Psoas muscle (tissue), 8 donors: ENCODE data around the gene ATG7. TPM values are rescaled to one million over a fixed set of nuclear protein-coding genes. Genes with fewer than 3 reads are reported as not detected.
"Not testable (repeated sequence)": the region's sequence is repeated elsewhere in the genome, so short reads cannot be mapped to it uniquely, and the experiment has no call there.

Experiments
- ATAC-seq, 4 donors: fragments of 200-7000 bp; cut with Tn5 transposase; one replicate each; pipeline ENCODE4 v1.9.1; 2020; ENCODE audit warnings: moderate library complexity in 3 of 4, mild to moderate bottlenecking in 2 of 4
- DNase-seq, 2 donors: peaks; one replicate each; pipeline ENCODE4 v3.0.0-alpha.2; 2020
- H3K27ac ChIP-seq: fragments of 200-600 bp; one replicate; pipeline ENCODE4 v1.8.0; 2022
- H3K27me3 ChIP-seq, 3 donors: fragments of 200-600 bp in 1 of 3; one replicate each; pipeline versions ENCODE4 v1.6.1 to v1.8.0; 2013 to 2022; ENCODE audit warnings: low read length in 2 of 3, mild to moderate bottlenecking in 2 of 3, moderate library complexity in 1 of 3; ENCODE audit not compliant: insufficient read depth in 3 of 3
- H3K36me3 ChIP-seq, 2 donors: fragments of 200-600 bp in 1 of 2; one replicate each; pipeline versions ENCODE4 v1.6.1 to v1.8.0; 2013 to 2022; ENCODE audit warnings: low read depth in 1 of 2, mild to moderate bottlenecking in 1 of 2, moderate library complexity in 1 of 2; ENCODE audit not compliant: insufficient read depth in 1 of 2
- H3K4me1 ChIP-seq: fragments of 200-600 bp; one replicate; pipeline ENCODE4 v1.8.0; 2022
- H3K4me3 ChIP-seq: fragments of 200-600 bp; one replicate; pipeline ENCODE4 v1.8.0; 2022; ENCODE audit warnings: mild to moderate bottlenecking
- H3K9me3 ChIP-seq: fragments of 200-600 bp; one replicate; pipeline ENCODE4 v1.8.0; 2022
- CTCF ChIP-seq: fragments of 200-600 bp; IDR thresholded peaks from one replicate; pipeline ENCODE4 v1.8.0; 2022; ENCODE audit warnings: antibody characterized with exemption
- WGBS, 3 donors: extraction: QIAGEN DNeasy Blood & Tissue Kit; methylation state at CpG; one replicate each; pipeline versions ENCODE4 v1.1.6 to v1.1.7; 2013; 5-methylcytosine and 5-hydroxymethylcytosine counted together
- intact Hi-C, 2 donors: fragments of 100-400 bp; cut with DNase I; formaldehyde crosslinking; loops; one replicate each; pipeline versions ENCODE4 v1.11.0 to v1.14.2; 2022
- polyA plus RNA-seq, 3 donors: library from polyadenylated mRNA; stranded (reverse); fragments of 200-250 nt; gene quantifications; one replicate each; pipeline ENCODE4 v1.2.3, GENCODE V29; 2013
- total RNA-seq, 4 donors: library from RNA; stranded (reverse); fragmentation: NEBNext Ultra II Directional in 2 of 4; extraction: Animal tissue kit (Norgen Biotek cat#: 25700) in 2 of 4; gene quantifications; one replicate each; pipeline versions ENCODE4 v1.2.1 to v1.2.4, GENCODE V29; 2021 to 2023
- donor health status: healthy with polysubstance abuse.
- donor health status: DM: no; HTN: no; CAD: no; lungs with moderate emphysema.
- donor health status: Bipolar disorder and iron deficiency.
- donor health status: healthy.
- donor health status: DM: yes; HTN: yes; CAD: no.
- donor health status: DM: no; HTN: no; CAD: no.
- donor health status: DM: no; HTN: no; CAD: no.
- donor health status: DM: yes; HTN: yes; CAD: no.

The ATG7 gene
- total and polyA plus RNA-seq, 7 donors, result 5.9 to 15.0 (median 13.5) TPM

DNA sequence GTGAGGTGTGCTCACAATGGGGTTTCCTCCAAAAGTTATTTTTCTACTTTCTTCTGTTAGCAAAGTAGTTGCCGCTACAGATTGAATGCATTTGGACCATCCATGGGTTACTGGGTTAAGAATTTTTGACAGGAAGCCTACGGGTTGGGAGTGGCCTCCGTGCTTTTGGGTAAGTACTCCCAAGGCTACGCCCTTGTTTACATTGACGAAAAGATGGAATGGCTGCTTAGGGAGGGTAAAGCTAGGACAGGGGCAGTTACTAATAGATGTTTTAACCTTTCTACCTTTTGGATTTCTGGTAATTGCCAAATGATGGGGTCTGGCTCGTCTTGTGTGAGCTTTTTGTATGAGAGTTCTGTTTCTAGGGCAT lies 20.4 kb upstream of the ATG7 start:
- no peaks in the 10 kb centered on the region for H3K27me3 ChIP-seq
- H3K9me3 ChIP-seq, result no peaks in the 10 kb centered on the region
- intact Hi-C loops, result no loop called here
- DNase-seq (no peak), ATAC-seq (no peak)
- 74 to 80% (median 79%) methylated on average over 6 of the region's 6 CpGs for WGBS, 3 donors
- H3K36me3 ChIP-seq, result no peaks in the 10 kb centered on the region
- H3K4me1 ChIP-seq, result no peaks in the 10 kb centered on the region
- H3K27ac ChIP-seq, result no peak overlapping the region
- no peak overlapping the region for H3K4me3 ChIP-seq
- no peak for TF ChIP-seq CTCF

DNA sequence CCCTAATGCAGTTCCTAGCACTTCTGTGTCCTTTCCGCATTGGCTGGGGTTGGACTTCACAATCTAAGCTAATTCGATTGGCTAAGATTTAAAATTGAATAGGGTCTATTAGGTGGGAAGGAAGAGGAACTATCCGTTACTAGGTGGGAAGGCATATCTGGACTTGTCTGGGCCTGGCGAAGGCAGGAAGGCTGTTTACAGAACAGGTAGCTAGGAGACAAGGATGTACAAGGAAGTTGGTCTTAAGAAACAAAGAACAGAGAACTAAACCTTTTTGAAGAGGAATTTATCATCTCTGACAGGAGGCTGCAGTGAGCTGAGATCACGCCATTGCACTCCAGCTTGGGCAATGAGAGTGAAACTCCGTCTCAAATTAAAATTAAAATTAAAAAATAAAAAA lies 17.3 kb upstream of the ATG7 start:
- no peak for DNase-seq
- H3K27me3 ChIP-seq, result no peaks in the 10 kb centered on the region
- H3K36me3 ChIP-seq, result no peaks in the 10 kb centered on the region
- no peak for TF ChIP-seq CTCF
- WGBS, 3 donors, result 89 to 91% (median 91%) methylated on average over 6 of the region's 6 CpGs
- no peaks in the 10 kb centered on the region for H3K4me1 ChIP-seq
- no peaks in the 10 kb centered on the region for H3K9me3 ChIP-seq
- intact Hi-C loops, result no loop called here
- no peak overlapping the region for H3K4me3 ChIP-seq
- no peak for ATAC-seq
- no peak overlapping the region for H3K27ac ChIP-seq

GRCh38 chr3:11255537-11255936 lies 16.7 kb upstream of the ATG7 start:
- ATAC-seq, intact Hi-C loops, H3K27ac ChIP-seq, H3K9me3 ChIP-seq, H3K36me3 ChIP-seq, H3K27me3 ChIP-seq, H3K4me3 ChIP-seq, DNase-seq, H3K4me1 ChIP-seq: not testable (repeated sequence)
- WGBS, 3 donors, result 78 to 81% (median 78%) methylated on average over 5 of the region's 5 CpGs

- Histone ChIP-seq H3K36me3 (no peaks in the 10 kb centered on the region), H3K27me3 (no peaks in the 10 kb centered on the region), H3K4me3 (no peak overlapping the region), H3K9me3 (no peaks in the 10 kb centered on the region), H3K27ac (no peak overlapping the region), H3K4me1 (no peaks in the 10 kb centered on the region)
- intact Hi-C loops, result no loop called here
- WGBS, 3 donors, result 92 to 97% (median 95%) methylated on average over 11 of the region's 11 CpGs
- no peak for TF ChIP-seq CTCF
- ATAC-seq (no peak), DNase-seq (no peak)
These were observed 13.2 kb upstream of the ATG7 start for GRCh38 chr3:11258958-11259357.

GRCh38 chr3:11260460-11260859 lies 11.7 kb upstream of the ATG7 start:
- Histone ChIP-seq H3K4me3 (no peak overlapping the region), H3K27me3 (peaks cover 0 to 8% (median 2%) of the 10 kb centered on the region in 3 donors), H3K4me1 (no peaks in the 10 kb centered on the region), H3K27ac (no peak overlapping the region), H3K9me3 (no peaks in the 10 kb centered on the region), H3K36me3 (no peaks in the 10 kb centered on the region)
- intact Hi-C loops, result no loop called here
- no peak for TF ChIP-seq CTCF
- no peak for DNase-seq
- WGBS, 3 donors, result 83 to 91% (median 84%) methylated on average over 3 of the region's 3 CpGs
- ATAC-seq, result no peak
